HG02884 (cell line): ENCODE results near the gene PGLYRP1.
A peak's percentile ranks its signal among the peaks of the same experiment; 100 is the strongest.

Source experiments
- ATAC-seq: cut with Tn5 transposase; IDR thresholded peaks from one replicate; pipeline ENCODE4 v1.9.1; 2021; ENCODE audit warnings: mild to moderate bottlenecking, moderate library complexity; ENCODE audit not compliant: unreplicated experiment

Gene PGLYRP1

GRCh38 chr19:46006411-46006810 is 16.4 kb downstream of the PGLYRP1 start:
- no peak for ATAC-seq

GRCh38 chr19:46002678-46003275 is 20.1 kb downstream of the PGLYRP1 start:
- no peak for ATAC-seq

- ATAC-seq: no peak
Observed at GRCh38 chr19:46000491-46001246, 22.2 kb downstream of the PGLYRP1 start.

GRCh38 chr19:45999653-46000121 is 23.2 kb downstream of the PGLYRP1 start:
- no peak for ATAC-seq

- no peak for ATAC-seq
Observed at GRCh38 chr19:45998834-45999233, 24.0 kb downstream of the PGLYRP1 start.

GRCh38 chr19:45996933-45997332 is 25.9 kb downstream of the PGLYRP1 start:
- ATAC-seq: no peak

GRCh38 chr19:45995715-45996385 is 27.0 kb downstream of the PGLYRP1 start:
- ATAC-seq: no peak

GRCh38 chr19:45994998-45995714 is 27.7 kb downstream of the PGLYRP1 start, which contains the start of gene CCDC61:
Gene CCDC61, plus strand, starts transcription at chr19:45995467. Its CDS starts 7,552 bp downstream, at chr19:46003019.
- peak; percentile 96 for ATAC-seq

- no peak for ATAC-seq
Observed at GRCh38 chr19:45994456-45994997, 28.3 kb downstream of the PGLYRP1 start.

GRCh38 chr19:45990113-45990728 is 32.6 kb downstream of the PGLYRP1 start:
- ATAC-seq: no peak

- ATAC-seq: no peak
Observed at GRCh38 chr19:45985321-45985720, 37.5 kb downstream of the PGLYRP1 start.

- ATAC-seq: no peak
Observed at GRCh38 chr19:45981350-45981749, 41.5 kb downstream of the PGLYRP1 start.

GRCh38 chr19:45978156-45978555 is 44.7 kb downstream of the PGLYRP1 start:
- ATAC-seq: no peak

- ATAC-seq: no peak
Observed at GRCh38 chr19:45976178-45976577, 46.7 kb downstream of the PGLYRP1 start.

GRCh38 chr19:45975306-45976070 is 47.4 kb downstream of the PGLYRP1 start:
- no peak for ATAC-seq

- no peak for ATAC-seq
Observed at GRCh38 chr19:45973553-45974338, 49.1 kb downstream of the PGLYRP1 start, which contains the start of gene NOVA2. Gene NOVA2, minus strand, starts transcription at chr19:45973865. Its CDS starts 514 bp downstream, at chr19:45973351.

- ATAC-seq: no peak
Observed at GRCh38 chr19:45972947-45973540, 49.8 kb downstream of the PGLYRP1 start.
